H9 (cell line): Measurements from ENCODE around the gene MAP3K10. TPM values are rescaled to one million over a fixed set of nuclear protein-coding genes. Genes with fewer than 3 reads are reported as not detected.

Source experiments
- DNase-seq: peaks from one replicate; pipeline ENCODE4 v3.0.0-alpha.2; 2017
- H2AFZ ChIP-seq: one replicate; pipeline ENCODE4 v1.6.1; 2013; ENCODE audit warnings: mild to moderate bottlenecking, low read length, control low read depth, moderate library complexity
- H2AK5ac ChIP-seq: 2 replicates; pipeline ENCODE4 v1.6.1; 2013; ENCODE audit warnings: low read length, control low read depth, mixed read lengths; ENCODE audit not compliant: insufficient read length
- H2BK120ac ChIP-seq: one replicate; pipeline ENCODE4 v1.6.1; 2013; ENCODE audit warnings: low read depth, mild to moderate bottlenecking, low read length, control low read depth, inconsistent platforms; ENCODE audit not compliant: poor library complexity, severe bottlenecking
- H2BK12ac ChIP-seq: 2 replicates; pipeline ENCODE4 v1.6.1; 2013; ENCODE audit warnings: low read length, control low read depth, mixed read lengths, low read depth; ENCODE audit not compliant: insufficient read length
- H2BK15ac ChIP-seq: 2 replicates; pipeline ENCODE4 v1.6.1; 2013; ENCODE audit warnings: low read depth, low read length, control low read depth
- H2BK20ac ChIP-seq: one replicate; pipeline ENCODE4 v1.6.1; 2013; ENCODE audit warnings: low read depth, mild to moderate bottlenecking, low read length, control low read depth, inconsistent platforms; ENCODE audit not compliant: poor library complexity, severe bottlenecking
- H2BK5ac ChIP-seq: 2 replicates; pipeline ENCODE4 v1.6.1; 2013; ENCODE audit warnings: low read length, control low read depth, mixed read lengths; ENCODE audit not compliant: insufficient read length
- H3K14ac ChIP-seq: 2 replicates; pipeline ENCODE4 v1.6.1; 2013; ENCODE audit warnings: low read length, control low read depth; ENCODE audit not compliant: insufficient read depth
- H3K18ac ChIP-seq: 2 replicates; pipeline ENCODE4 v1.6.1; 2013; ENCODE audit warnings: low read depth, mild to moderate bottlenecking, mixed read lengths, low read length, control low read depth; ENCODE audit not compliant: insufficient read length
- H3K23ac ChIP-seq: 2 replicates; pipeline ENCODE4 v1.6.1; 2013; ENCODE audit warnings: low read length, control low read depth, mixed read lengths, low read depth; ENCODE audit not compliant: insufficient read length
- H3K23me2 ChIP-seq: 2 replicates; pipeline ENCODE4 v1.6.1; 2013; ENCODE audit warnings: low read depth, mild to moderate bottlenecking, mixed read lengths, low read length, control low read depth; ENCODE audit not compliant: insufficient read length, poor library complexity, severe bottlenecking
- H3K27ac ChIP-seq: 2 replicates; pipeline ENCODE4 v1.5.1; 2013; ENCODE audit warnings: low read length, control low read depth, mixed read lengths, low read depth; ENCODE audit not compliant: insufficient read length
- H3K27me3 ChIP-seq: 2 replicates; pipeline ENCODE4 v1.6.1; 2013; ENCODE audit warnings: low read length, control low read depth, inconsistent platforms; ENCODE audit not compliant: insufficient read depth
- H3K4ac ChIP-seq: 2 replicates; pipeline ENCODE4 v1.6.1; 2013; ENCODE audit warnings: low read depth, mild to moderate bottlenecking, control low read depth, inconsistent platforms, low read length, moderate library complexity
- H3K4me1 ChIP-seq: 2 replicates; pipeline ENCODE4 v1.6.1; 2013; ENCODE audit warnings: low read length, control low read depth, inconsistent platforms; ENCODE audit not compliant: insufficient read depth
- H3K4me2 ChIP-seq: 2 replicates; pipeline ENCODE4 v1.6.1; 2013; ENCODE audit warnings: low read length, control low read depth, mixed read lengths; ENCODE audit not compliant: insufficient read length, insufficient read depth
- H3K56ac ChIP-seq: 2 replicates; pipeline ENCODE4 v1.6.1; 2013; ENCODE audit warnings: low read depth, mild to moderate bottlenecking, mixed read lengths, low read length, control low read depth; ENCODE audit not compliant: insufficient read length
- H3K79me1 ChIP-seq: 2 replicates; pipeline ENCODE4 v1.6.1; 2013; ENCODE audit warnings: low read depth, mild to moderate bottlenecking, moderate library complexity, low read length, control low read depth, inconsistent platforms; ENCODE audit not compliant: insufficient read depth, poor library complexity, severe bottlenecking
- H3K79me2 ChIP-seq: 2 replicates; pipeline ENCODE4 v1.6.1; 2013; ENCODE audit warnings: low read length, control low read depth, inconsistent platforms; ENCODE audit not compliant: insufficient read depth
- H3K9ac ChIP-seq: 2 replicates; pipeline ENCODE4 v1.6.1; 2013; ENCODE audit warnings: low read length, control low read depth, mixed read lengths; ENCODE audit not compliant: insufficient read length; ENCODE audit errors: extremely low read depth
- H3K9me3 ChIP-seq: one replicate; pipeline ENCODE4 v1.6.1; 2013; ENCODE audit warnings: low read depth, low read length, inconsistent platforms; ENCODE audit not compliant: control insufficient read depth
- H3T11ph ChIP-seq: one replicate; pipeline ENCODE4 v1.6.1; 2013; ENCODE audit warnings: mild to moderate bottlenecking, low read length, control low read depth, inconsistent platforms
- H4K20me1 ChIP-seq: one replicate; pipeline ENCODE4 v1.6.1; 2013; ENCODE audit not compliant: control insufficient read depth, insufficient read length, insufficient read depth
- H4K5ac ChIP-seq: 2 replicates; pipeline ENCODE4 v1.6.1; 2013; ENCODE audit warnings: low read depth, mild to moderate bottlenecking, mixed read lengths, low read length, control low read depth; ENCODE audit not compliant: insufficient read length
- H4K8ac ChIP-seq: replicated peaks from 2 replicates; pipeline ENCODE4 v1.6.1; 2013; ENCODE audit warnings: low read length, control low read depth, mixed read lengths, low read depth; ENCODE audit not compliant: insufficient read length
- H4K91ac ChIP-seq: 2 replicates; pipeline ENCODE4 v1.6.1; 2013; ENCODE audit warnings: low read depth, mild to moderate bottlenecking, moderate library complexity, mixed read lengths, low read length, control low read depth; ENCODE audit not compliant: insufficient read length
- H3K27ac Mint-ChIP-seq, 3 experiments: 2 replicates in 2 of 3; 3 replicates in 1 of 3; pipeline ENCODE4 v1.8.0; 2020 to 2021; ENCODE audit warnings: mixed read lengths in 3 of 3, mild to moderate bottlenecking in 1 of 3, moderate library complexity in 1 of 3
- H3K27me3 Mint-ChIP-seq: 2 replicates; pipeline ENCODE4 v1.8.0; 2021; ENCODE audit warnings: low read depth, mild to moderate bottlenecking, moderate library complexity, mixed read lengths
- H3K36me3 Mint-ChIP-seq, 3 experiments: 2 replicates in 2 of 3; 3 replicates in 1 of 3; pipeline ENCODE4 v1.8.0; 2020 to 2021; ENCODE audit warnings: low read depth in 3 of 3, mixed read lengths in 3 of 3; ENCODE audit not compliant: insufficient read depth in 1 of 3
- H3K4me1 Mint-ChIP-seq, 2 experiments: 2 replicates each; pipeline ENCODE4 v1.8.0; 2020; ENCODE audit warnings: mixed read lengths in 2 of 2
- H3K4me3 Mint-ChIP-seq, 2 experiments: 2 replicates in 1 of 2; 3 replicates in 1 of 2; pipeline ENCODE4 v1.8.0; 2020 to 2021; ENCODE audit warnings: mild to moderate bottlenecking in 2 of 2, mixed read lengths in 2 of 2, moderate library complexity in 1 of 2
- H3K9me3 Mint-ChIP-seq, 2 experiments: 2 replicates in 1 of 2; 3 replicates in 1 of 2; pipeline ENCODE4 v1.8.0; 2020; ENCODE audit warnings: mild to moderate bottlenecking in 2 of 2, mixed read lengths in 2 of 2, moderate library complexity in 1 of 2
- WGBS: extraction: QIAGEN DNeasy Blood & Tissue Kit; methylation state at CpG from one replicate; pipeline ENCODE4 v1.1.7; 2013; ENCODE audit warnings: missing lambda C conversion rate, low lambda C conversion rate, mixed read lengths; ENCODE audit not compliant: insufficient read length; ENCODE audit errors: extremely low coverage; 5-methylcytosine and 5-hydroxymethylcytosine counted together
- total RNA-seq: library from RNA; stranded (reverse); gene quantifications from 2 replicates; pipeline ENCODE4 v1.2.1, GENCODE V29; 2021
- TF ChIP-seq, protein P1 (sequence below): fragments of 200-600 bp; sonication (generic); conservative IDR thresholded peaks from 3 replicates; pipeline ENCODE4 v1.8.0; 2021; ENCODE audit warnings: antibody characterized with exemption, mild to moderate bottlenecking

The MAP3K10 gene
- total RNA-seq, 1 experiment from 2014 or later: 19.0 TPM

DNA sequence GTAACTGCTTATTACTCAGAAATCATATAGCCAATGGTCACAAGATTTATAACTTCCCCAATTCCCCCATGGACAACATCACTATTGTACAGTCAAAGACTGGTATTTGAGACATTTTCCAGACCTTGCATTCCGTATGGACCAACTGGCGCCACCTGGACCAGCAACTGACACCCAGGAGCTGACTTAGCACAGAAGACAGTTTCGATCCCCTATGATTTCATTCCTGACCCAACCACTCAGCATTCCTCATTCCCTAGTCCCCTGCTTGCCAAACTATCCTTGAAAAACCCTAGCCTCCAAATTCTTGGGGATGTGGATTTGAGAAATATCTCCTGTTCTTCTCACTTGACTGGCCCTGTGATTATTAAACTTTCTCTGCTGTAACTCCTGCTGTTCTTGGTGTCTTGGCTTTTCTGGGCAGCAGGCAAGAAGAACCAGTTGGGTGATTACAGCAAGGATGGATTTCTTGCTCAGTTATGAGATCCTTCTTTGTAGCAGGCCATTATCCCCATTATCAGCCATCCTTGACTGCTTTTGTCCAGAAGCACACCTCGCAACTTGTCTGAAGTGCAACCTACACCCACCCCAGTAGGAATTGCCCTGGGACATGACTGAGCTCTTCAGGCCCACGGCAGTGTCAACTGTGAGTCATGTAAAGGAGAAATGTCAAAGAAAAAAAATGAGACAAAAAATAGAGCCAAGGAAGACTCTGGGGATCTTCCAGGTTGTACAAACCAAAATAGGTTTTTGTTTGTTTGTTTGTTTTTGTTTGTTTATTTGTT, 13.7 kb upstream of the MAP3K10 start:
- H2AFZ ChIP-seq: no peak overlapping the region
- H3K79me2 ChIP-seq: no peaks in the 10 kb centered on the region; the same call in 1 of the 2 replicates
- H3K23ac ChIP-seq: no peak overlapping the region
- no peak overlapping the region for H4K91ac ChIP-seq
- Mint-ChIP-seq H3K27me3 (peaks cover 4% of the 10 kb centered on the region), H3K9me3 (peaks cover 0 to 3% of the 10 kb centered on the region in 2 experiments; a peak in 2 of 5 replicates), H3K36me3 (no peaks in the 10 kb centered on the region), H3K4me1 (peaks cover 6 to 12% of the 10 kb centered on the region in 2 experiments), H3K4me3 (no peak overlapping the region), H3K27ac (no peak overlapping the region; a peak in 1 of 7 replicates)
- H3K4ac ChIP-seq: no peak overlapping the region
- no peak overlapping the region for H2BK12ac ChIP-seq
- no peak overlapping the region for H2AK5ac ChIP-seq
- TF ChIP-seq, protein P1, sequence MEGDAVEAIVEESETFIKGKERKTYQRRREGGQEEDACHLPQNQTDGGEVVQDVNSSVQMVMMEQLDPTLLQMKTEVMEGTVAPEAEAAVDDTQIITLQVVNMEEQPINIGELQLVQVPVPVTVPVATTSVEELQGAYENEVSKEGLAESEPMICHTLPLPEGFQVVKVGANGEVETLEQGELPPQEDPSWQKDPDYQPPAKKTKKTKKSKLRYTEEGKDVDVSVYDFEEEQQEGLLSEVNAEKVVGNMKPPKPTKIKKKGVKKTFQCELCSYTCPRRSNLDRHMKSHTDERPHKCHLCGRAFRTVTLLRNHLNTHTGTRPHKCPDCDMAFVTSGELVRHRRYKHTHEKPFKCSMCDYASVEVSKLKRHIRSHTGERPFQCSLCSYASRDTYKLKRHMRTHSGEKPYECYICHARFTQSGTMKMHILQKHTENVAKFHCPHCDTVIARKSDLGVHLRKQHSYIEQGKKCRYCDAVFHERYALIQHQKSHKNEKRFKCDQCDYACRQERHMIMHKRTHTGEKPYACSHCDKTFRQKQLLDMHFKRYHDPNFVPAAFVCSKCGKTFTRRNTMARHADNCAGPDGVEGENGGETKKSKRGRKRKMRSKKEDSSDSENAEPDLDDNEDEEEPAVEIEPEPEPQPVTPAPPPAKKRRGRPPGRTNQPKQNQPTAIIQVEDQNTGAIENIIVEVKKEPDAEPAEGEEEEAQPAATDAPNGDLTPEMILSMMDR: no peak
- no CpG with 5 or more reads among the region's 5 CpGs for WGBS
- DNase-seq: no peak
- H4K5ac ChIP-seq: no peak overlapping the region
- no peak overlapping the region for H4K8ac ChIP-seq
- H3K9me3 ChIP-seq: no peaks in the 10 kb centered on the region
- no peak overlapping the region for H3K18ac ChIP-seq
- no peaks in the 10 kb centered on the region for H3K27me3 ChIP-seq
- H2BK15ac ChIP-seq: no peak overlapping the region
- H2BK5ac ChIP-seq: no peak overlapping the region
- no peak overlapping the region for H3K27ac ChIP-seq
- H3K4me1 ChIP-seq: no peaks in the 10 kb centered on the region
- H4K20me1 ChIP-seq: no peaks in the 10 kb centered on the region
- H3K23me2 ChIP-seq: no peaks in the 10 kb centered on the region
- H2BK120ac ChIP-seq: no peak overlapping the region
- no peak overlapping the region for H3K4me2 ChIP-seq
- H2BK20ac ChIP-seq: no peak overlapping the region
- no peaks in the 10 kb centered on the region for H3K79me1 ChIP-seq
- no peak overlapping the region for H3T11ph ChIP-seq
- H3K9ac ChIP-seq: no peak overlapping the region
- H3K14ac ChIP-seq: no peak overlapping the region
- H3K56ac ChIP-seq: no peak overlapping the region
